GM21825 (cell line): ENCODE measurements around the gene LPAR3.

ENCODE experiments used
- ATAC-seq: cut with Tn5 transposase; IDR thresholded peaks from one replicate; pipeline ENCODE4 v1.9.1; 2021; ENCODE audit warnings: mild to moderate bottlenecking, moderate library complexity; ENCODE audit not compliant: unreplicated experiment

Gene LPAR3

GRCh38 chr1:84780000-84780716 is 112.8 kb downstream of the LPAR3 start:
- no peak for ATAC-seq

GRCh38 chr1:84776639-84777038 is 116.4 kb downstream of the LPAR3 start:
- ATAC-seq, result no peak

GRCh38 chr1:84775535-84775920 is 117.5 kb downstream of the LPAR3 start:
- ATAC-seq, result no peak

- no peak for ATAC-seq
Measured at GRCh38 chr1:84774669-84775534, 118.1 kb downstream of the LPAR3 start.

GRCh38 chr1:84773933-84774497 is 119.0 kb downstream of the LPAR3 start:
- no peak for ATAC-seq

GRCh38 chr1:84773195-84773594 is 119.8 kb downstream of the LPAR3 start:
- ATAC-seq, result no peak

- ATAC-seq, result peak; percentile 80
Measured at GRCh38 chr1:84772428-84772943, 120.5 kb downstream of the LPAR3 start.

GRCh38 chr1:84771895-84772294 is 121.1 kb downstream of the LPAR3 start:
- peak; percentile 11 for ATAC-seq

- no peak for ATAC-seq
Measured at GRCh38 chr1:84770481-84770880, 122.5 kb downstream of the LPAR3 start.

- no peak for ATAC-seq
Measured at GRCh38 chr1:84769636-84770035, 123.4 kb downstream of the LPAR3 start.

GRCh38 chr1:84768634-84769033 is 124.4 kb downstream of the LPAR3 start:
- no peak for ATAC-seq

GRCh38 chr1:84763912-84764680 is 128.9 kb downstream of the LPAR3 start:
- no peak for ATAC-seq

- no peak for ATAC-seq
Measured at GRCh38 chr1:84762664-84763063, 130.3 kb downstream of the LPAR3 start.
